Measurements from ENCODE around the gene SST. TPM values are rescaled to one million over a fixed set of nuclear protein-coding genes. Genes with fewer than 3 reads are reported as not detected.

SST gene
- total and polyA plus RNA-seq, 9 donors, result 0.16 to 7.5 (median 0.63) TPM; not detected in 3

DNA sequence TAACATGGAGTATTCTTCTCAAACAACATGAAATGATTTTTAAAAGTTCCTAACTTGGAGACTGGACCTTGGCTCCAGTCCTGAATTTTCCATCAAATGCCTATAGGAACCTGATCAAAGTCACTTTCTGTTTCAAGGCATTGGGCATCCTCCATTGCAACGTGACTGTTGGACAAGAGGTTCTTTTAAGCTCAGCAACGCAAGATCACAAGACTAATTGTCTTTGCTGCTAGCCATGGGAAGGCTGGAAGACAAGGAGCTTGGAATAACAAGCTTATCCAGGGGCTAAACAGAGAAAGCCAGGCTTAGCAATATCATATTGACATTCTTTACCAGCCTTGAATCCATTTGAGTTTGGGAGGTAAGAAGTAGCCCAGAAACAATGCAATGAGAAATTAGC is 48.3 kb downstream of the SST start:
- Histone ChIP-seq H3K4me1 (ENCODE audit: insufficient read depth) (no peaks in the 10 kb centered on the region), H3K27ac (no peak overlapping the region), H3K4me3 (no peak overlapping the region), H3K36me3 (no peaks in the 10 kb centered on the region), H3K9me3 (no peaks in the 10 kb centered on the region), H3K27me3 (no peaks in the 10 kb centered on the region)
- TF ChIP-seq, protein P1, sequence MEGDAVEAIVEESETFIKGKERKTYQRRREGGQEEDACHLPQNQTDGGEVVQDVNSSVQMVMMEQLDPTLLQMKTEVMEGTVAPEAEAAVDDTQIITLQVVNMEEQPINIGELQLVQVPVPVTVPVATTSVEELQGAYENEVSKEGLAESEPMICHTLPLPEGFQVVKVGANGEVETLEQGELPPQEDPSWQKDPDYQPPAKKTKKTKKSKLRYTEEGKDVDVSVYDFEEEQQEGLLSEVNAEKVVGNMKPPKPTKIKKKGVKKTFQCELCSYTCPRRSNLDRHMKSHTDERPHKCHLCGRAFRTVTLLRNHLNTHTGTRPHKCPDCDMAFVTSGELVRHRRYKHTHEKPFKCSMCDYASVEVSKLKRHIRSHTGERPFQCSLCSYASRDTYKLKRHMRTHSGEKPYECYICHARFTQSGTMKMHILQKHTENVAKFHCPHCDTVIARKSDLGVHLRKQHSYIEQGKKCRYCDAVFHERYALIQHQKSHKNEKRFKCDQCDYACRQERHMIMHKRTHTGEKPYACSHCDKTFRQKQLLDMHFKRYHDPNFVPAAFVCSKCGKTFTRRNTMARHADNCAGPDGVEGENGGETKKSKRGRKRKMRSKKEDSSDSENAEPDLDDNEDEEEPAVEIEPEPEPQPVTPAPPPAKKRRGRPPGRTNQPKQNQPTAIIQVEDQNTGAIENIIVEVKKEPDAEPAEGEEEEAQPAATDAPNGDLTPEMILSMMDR (IDR thresholded peaks at IDR 0.05), result no peak
- no peak for TF ChIP-seq EP300 (IDR thresholded peaks at IDR 0.05)
- no peak for TF ChIP-seq POLR2A (IDR thresholded peaks at IDR 0.05)
- WGBS, 3 donors, result 77 to 88% (median 84%) methylated on average over 2 of the region's 2 CpGs
- no peak for DNase-seq
- intact Hi-C loops (cut with DNase I), result no loop called here

DNA sequence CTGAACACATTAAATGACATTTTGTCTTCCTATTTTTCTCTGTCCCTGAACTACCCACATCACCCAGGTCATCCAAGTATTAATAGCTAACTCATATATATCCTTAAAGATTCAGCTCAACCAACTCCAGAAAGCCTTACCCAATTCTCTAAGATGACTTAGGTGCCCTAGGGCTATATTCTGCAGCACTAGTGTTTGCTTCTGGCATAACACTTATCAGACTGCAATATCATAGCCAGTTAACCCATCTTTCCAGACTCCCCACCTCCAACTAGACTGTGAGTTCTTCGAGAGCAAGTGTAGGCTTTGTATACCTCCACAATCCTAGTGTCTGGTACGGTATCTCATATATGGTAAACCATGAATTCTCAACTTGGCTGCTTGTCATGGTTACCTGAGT is 50.7 kb downstream of the SST start:
- TF ChIP-seq, protein P1 (IDR thresholded peaks at IDR 0.05), result no peak
- TF ChIP-seq EP300 (IDR thresholded peaks at IDR 0.05), result no peak
- no peak for TF ChIP-seq POLR2A (IDR thresholded peaks at IDR 0.05)
- H3K27ac ChIP-seq, result no peak overlapping the region
- no peak overlapping the region for H3K4me3 ChIP-seq
- no peaks in the 10 kb centered on the region for H3K4me1 ChIP-seq (ENCODE audit: insufficient read depth)
- H3K36me3 ChIP-seq, result no peaks in the 10 kb centered on the region
- H3K9me3 ChIP-seq, result no peaks in the 10 kb centered on the region
- no peak for DNase-seq
- intact Hi-C loops (cut with DNase I), result loop anchor here in 1 of 4 donors (10.0 kb wide), 1 partner anchor 55 kb away; the partner anchor contains the start of gene SST
- H3K27me3 ChIP-seq, result no peaks in the 10 kb centered on the region
- WGBS, 3 donors, result 90 to 97% (median 95%) methylated on average over 2 of the region's 2 CpGs

Other genes starting within 250 kb of the SST start
- gene RTP2, start 32.2 kb upstream of the SST start, total RNA-seq, result not detected
- not detected for gene RTP2, start 32.2 kb upstream of the SST start, polyA plus RNA-seq
- gene BCL6, start 75.1 kb upstream of the SST start, total RNA-seq, result 10 to 100 TPM; 51.6 to 91.1 (median 60.2) TPM
- 10 to 100 TPM; 46.3 to 46.8 TPM for gene BCL6, start 75.1 kb upstream of the SST start, polyA plus RNA-seq